Breast epithelium (tissue), 4 donors: Measurements from ENCODE around the gene C1QTNF8. TPM values are rescaled to one million over a fixed set of nuclear protein-coding genes. Genes with fewer than 3 reads are reported as not detected.

Source experiments
- DNase-seq, 2 donors: peaks; one replicate each; pipeline ENCODE4 v3.0.0-alpha.2; 2019; ENCODE audit warnings: low spot score in 2 of 2
- H3K27ac ChIP-seq, 2 donors: fragments of 200-600 bp; sonication (generic) in 1 of 2; one replicate each; pipeline ENCODE4 v1.5.1; 2016 to 2019; ENCODE audit warnings: mild to moderate bottlenecking in 1 of 2
- H3K27me3 ChIP-seq, 2 donors: fragments of 200-600 bp; sonication (generic) in 1 of 2; one replicate each; pipeline versions ENCODE4 v1.5.1 to v1.6.0; 2017 to 2019; ENCODE audit warnings: control low read depth in 1 of 2, mild to moderate bottlenecking in 1 of 2
- H3K36me3 ChIP-seq: fragments of 200-600 bp; one replicate; pipeline ENCODE4 v1.5.1; 2019
- H3K4me1 ChIP-seq, 2 donors: fragments of 200-600 bp; sonication (generic); one replicate each; pipeline ENCODE4 v1.5.1; 2016 to 2019; ENCODE audit warnings: control low read depth in 1 of 2
- H3K4me3 ChIP-seq, 3 donors: fragments of 200-600 bp; sonication (generic); 1 replicate in 2 of 3; 2 replicates in 1 of 3; pipeline ENCODE4 v1.5.1; 2016 to 2019; ENCODE audit warnings: mild to moderate bottlenecking in 3 of 3, moderate library complexity in 2 of 3
- H3K9me3 ChIP-seq, 2 donors: fragments of 200-600 bp; sonication (generic) in 1 of 2; one replicate each; pipeline ENCODE4 v1.5.1; 2016 to 2019; ENCODE audit warnings: control low read depth in 1 of 2
- POLR2A ChIP-seq: fragments of 450-650 bp; IDR thresholded peaks from one replicate; pipeline ENCODE4 v1.6.1; 2016; ENCODE audit warnings: antibody characterized with exemption, mild to moderate bottlenecking, moderate library complexity
- POLR2AphosphoS5 ChIP-seq, 3 donors: sonication (generic); formaldehyde crosslinking; IDR thresholded peaks; one replicate each; pipeline ENCODE4 v1.6.1; 2017; ENCODE audit warnings: antibody characterized with exemption in 3 of 3
- intact Hi-C: fragments of 100-400 bp; cut with DNase I; formaldehyde crosslinking; loops from one replicate; pipeline ENCODE4 v1.15.1; 2023; ENCODE audit warnings: low total_unique reads
- total RNA-seq, 3 donors: library from RNA; depleted of rRNA; stranded (reverse); fragments of >200 nt; gene quantifications; one replicate each; pipeline ENCODE4 v1.1.0, GENCODE V29; 2016
- TF ChIP-seq, protein P1 (sequence below), 3 donors: fragments of 450-650 bp; IDR thresholded peaks; one replicate each; pipeline ENCODE4 v1.5.1; 2016 to 2017; ENCODE audit warnings: antibody characterized with exemption in 3 of 3, mild to moderate bottlenecking in 3 of 3, moderate library complexity in 3 of 3

C1QTNF8 gene
- total RNA-seq, 3 donors from 2014 or later: not detected

DNA sequence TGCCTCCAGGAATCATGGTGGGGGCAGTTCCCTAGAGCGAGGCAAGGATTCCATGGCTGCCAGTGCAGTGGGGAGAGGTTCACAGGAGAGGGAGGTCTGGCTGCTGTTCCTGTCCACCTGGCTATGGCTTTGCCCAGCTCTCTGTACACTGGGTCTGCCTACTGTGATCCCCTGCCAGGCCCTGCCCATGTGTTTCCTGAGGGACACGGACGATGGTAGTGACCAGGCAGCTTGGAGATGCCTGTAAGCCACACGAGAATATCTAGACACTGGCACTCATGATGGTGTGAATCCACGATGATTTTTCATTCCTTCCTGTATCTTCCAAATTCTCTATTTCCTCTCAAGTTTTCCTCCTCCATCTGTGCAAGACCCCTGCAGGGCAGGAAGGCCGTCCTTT lies 11.1 kb downstream of the C1QTNF8 start:
- no peak overlapping the region for H3K27ac ChIP-seq
- TF ChIP-seq POLR2AphosphoS5 (IDR thresholded peaks at IDR 0.05): no peak
- no peak for TF ChIP-seq POLR2A
- TF ChIP-seq, protein P1, sequence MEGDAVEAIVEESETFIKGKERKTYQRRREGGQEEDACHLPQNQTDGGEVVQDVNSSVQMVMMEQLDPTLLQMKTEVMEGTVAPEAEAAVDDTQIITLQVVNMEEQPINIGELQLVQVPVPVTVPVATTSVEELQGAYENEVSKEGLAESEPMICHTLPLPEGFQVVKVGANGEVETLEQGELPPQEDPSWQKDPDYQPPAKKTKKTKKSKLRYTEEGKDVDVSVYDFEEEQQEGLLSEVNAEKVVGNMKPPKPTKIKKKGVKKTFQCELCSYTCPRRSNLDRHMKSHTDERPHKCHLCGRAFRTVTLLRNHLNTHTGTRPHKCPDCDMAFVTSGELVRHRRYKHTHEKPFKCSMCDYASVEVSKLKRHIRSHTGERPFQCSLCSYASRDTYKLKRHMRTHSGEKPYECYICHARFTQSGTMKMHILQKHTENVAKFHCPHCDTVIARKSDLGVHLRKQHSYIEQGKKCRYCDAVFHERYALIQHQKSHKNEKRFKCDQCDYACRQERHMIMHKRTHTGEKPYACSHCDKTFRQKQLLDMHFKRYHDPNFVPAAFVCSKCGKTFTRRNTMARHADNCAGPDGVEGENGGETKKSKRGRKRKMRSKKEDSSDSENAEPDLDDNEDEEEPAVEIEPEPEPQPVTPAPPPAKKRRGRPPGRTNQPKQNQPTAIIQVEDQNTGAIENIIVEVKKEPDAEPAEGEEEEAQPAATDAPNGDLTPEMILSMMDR (IDR thresholded peaks at IDR 0.05): no peak
- no peaks in the 10 kb centered on the region for H3K36me3 ChIP-seq
- intact Hi-C loops: no loop called here
- DNase-seq: no peak
- H3K4me1 ChIP-seq: peaks cover 0 to 7% of the 10 kb centered on the region in 2 donors
- peaks cover 12 to 98% of the 10 kb centered on the region in 2 donors for H3K27me3 ChIP-seq
- peaks cover 19 to 28% of the 10 kb centered on the region in 2 donors for H3K9me3 ChIP-seq
- H3K4me3 ChIP-seq: peak overlapping the region in 1 of 3 donors; percentile 20

- intact Hi-C loops: no loop called here
Measured at GRCh38 chr16:1082952-1083675, 12.9 kb downstream of the C1QTNF8 start.

DNA sequence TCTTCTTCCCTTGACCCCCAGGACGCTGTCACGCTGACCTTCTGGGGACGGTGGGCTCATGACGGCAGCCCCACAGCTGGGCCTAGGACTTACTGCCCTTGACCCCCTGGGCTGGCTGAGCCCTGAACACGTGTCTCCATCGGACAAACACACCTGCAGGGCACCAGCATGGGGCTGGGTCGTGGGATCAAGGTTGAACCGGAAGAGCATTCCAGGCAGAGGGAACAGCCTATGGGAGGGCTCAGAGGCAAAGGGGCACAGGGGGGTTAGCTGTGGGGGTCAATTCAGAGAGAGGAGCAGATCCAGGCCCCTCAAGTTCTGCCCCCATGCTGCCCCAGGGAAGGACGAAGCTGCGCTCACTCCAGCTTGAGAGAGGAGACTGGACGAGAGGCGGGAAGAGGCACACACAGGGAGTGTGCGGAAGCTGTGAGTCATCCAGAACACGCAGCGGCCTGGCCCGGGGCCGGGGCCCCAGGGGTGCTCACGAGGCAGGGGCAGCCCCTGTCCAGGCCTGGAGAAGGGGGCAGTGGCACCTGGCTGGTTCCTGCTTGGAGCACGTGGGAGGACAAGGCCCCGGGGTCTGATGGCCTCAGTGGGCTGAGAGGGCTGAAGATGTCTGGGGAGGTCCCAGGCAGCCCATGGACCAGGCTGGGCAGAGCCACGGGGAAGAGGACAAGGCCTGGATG lies 13.6 kb downstream of the C1QTNF8 start:
- DNase-seq: no peak
- no peak overlapping the region for H3K27ac ChIP-seq

More at GRCh38 chr16:1082952-1083675, 12.9 kb downstream of the C1QTNF8 start:
- Histone ChIP-seq H3K4me3 (no peak overlapping the region), H3K36me3 (no peaks in the 10 kb centered on the region), H3K27ac (no peak overlapping the region), H3K9me3 (peaks cover 19 to 28% of the 10 kb centered on the region in 2 donors), H3K27me3 (peaks cover 3 to 98% of the 10 kb centered on the region in 2 donors), H3K4me1 (no peaks in the 10 kb centered on the region)
- TF ChIP-seq POLR2AphosphoS5 (IDR thresholded peaks at IDR 0.05) (no peak), POLR2A (no peak)
- TF ChIP-seq, protein P1 (IDR thresholded peaks at IDR 0.05): no peak
- no peak for DNase-seq

DNA sequence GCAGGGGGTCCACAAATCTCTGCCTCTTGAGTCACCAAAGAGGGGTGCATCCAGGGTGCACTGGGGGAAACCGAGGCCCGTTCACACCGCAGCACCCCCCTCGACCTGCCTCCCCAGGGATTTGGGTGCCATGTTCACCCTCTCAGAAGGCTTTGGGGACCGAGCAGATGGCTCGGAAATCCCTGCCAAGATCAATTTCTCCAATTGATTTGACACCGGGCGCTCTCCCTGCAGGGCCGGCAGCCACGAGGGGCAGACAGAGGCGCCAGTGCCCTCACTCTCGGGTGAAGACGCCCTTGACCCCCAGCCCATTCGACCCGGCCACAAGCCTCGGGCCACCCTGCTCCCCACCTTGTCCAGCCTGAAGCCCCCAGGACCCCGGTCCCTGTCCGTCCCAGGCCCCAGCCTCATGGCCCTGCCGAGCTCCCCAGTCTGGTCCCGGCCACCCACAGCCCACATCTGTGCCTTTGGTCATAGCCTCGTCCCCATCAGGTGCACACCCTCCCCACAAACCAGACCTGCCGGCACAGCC lies 14.2 kb downstream of the C1QTNF8 start:
- H3K36me3 ChIP-seq: no peaks in the 10 kb centered on the region
- intact Hi-C loops: no loop called here
- peaks cover 5 to 97% of the 10 kb centered on the region in 2 donors for H3K27me3 ChIP-seq
- peaks cover 19 to 28% of the 10 kb centered on the region in 2 donors for H3K9me3 ChIP-seq
- H3K4me1 ChIP-seq: no peaks in the 10 kb centered on the region
- H3K4me3 ChIP-seq: no peak overlapping the region
- TF ChIP-seq, protein P1 (IDR thresholded peaks at IDR 0.05): no peak
- no peak for TF ChIP-seq POLR2A
- no peak for TF ChIP-seq POLR2AphosphoS5 (IDR thresholded peaks at IDR 0.05)
- no peak for DNase-seq
- H3K27ac ChIP-seq: no peak overlapping the region

More for the DNA sequence above, 13.6 kb downstream of the C1QTNF8 start:
- peaks cover 3 to 98% of the 10 kb centered on the region in 2 donors for H3K27me3 ChIP-seq
- H3K9me3 ChIP-seq: peaks cover 19 to 28% of the 10 kb centered on the region in 2 donors
- no peaks in the 10 kb centered on the region for H3K36me3 ChIP-seq
- no peak overlapping the region for H3K4me3 ChIP-seq
- intact Hi-C loops: no loop called here
- TF ChIP-seq, protein P1 (IDR thresholded peaks at IDR 0.05): no peak
- TF ChIP-seq POLR2AphosphoS5 (IDR thresholded peaks at IDR 0.05): no peak
- no peak for TF ChIP-seq POLR2A
- no peaks in the 10 kb centered on the region for H3K4me1 ChIP-seq
